ENCODE results near the gene APEX1.

APEX1 gene

DNA sequence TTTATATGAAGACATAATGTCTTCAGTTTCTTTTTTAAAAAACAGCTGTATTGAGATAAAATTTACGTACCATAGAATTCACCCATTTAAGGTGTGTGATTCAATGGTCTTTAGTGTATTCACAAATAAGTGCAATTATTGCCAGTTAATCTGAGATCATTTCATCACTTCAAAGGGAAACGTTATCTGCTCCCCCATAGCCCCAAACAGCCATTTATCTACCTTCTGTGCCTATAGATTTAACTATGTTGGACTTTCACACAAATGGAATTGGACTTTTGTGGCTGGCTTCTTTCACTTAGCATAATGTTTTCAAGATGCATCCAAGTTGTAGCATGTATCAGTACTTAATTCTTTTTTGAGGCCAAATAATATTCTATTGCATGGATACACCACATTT lies 23.9 kb downstream of the APEX1 start:
- no peak for DNase-seq (ENCODE audit: low read depth)
- TF ChIP-seq, protein P1, sequence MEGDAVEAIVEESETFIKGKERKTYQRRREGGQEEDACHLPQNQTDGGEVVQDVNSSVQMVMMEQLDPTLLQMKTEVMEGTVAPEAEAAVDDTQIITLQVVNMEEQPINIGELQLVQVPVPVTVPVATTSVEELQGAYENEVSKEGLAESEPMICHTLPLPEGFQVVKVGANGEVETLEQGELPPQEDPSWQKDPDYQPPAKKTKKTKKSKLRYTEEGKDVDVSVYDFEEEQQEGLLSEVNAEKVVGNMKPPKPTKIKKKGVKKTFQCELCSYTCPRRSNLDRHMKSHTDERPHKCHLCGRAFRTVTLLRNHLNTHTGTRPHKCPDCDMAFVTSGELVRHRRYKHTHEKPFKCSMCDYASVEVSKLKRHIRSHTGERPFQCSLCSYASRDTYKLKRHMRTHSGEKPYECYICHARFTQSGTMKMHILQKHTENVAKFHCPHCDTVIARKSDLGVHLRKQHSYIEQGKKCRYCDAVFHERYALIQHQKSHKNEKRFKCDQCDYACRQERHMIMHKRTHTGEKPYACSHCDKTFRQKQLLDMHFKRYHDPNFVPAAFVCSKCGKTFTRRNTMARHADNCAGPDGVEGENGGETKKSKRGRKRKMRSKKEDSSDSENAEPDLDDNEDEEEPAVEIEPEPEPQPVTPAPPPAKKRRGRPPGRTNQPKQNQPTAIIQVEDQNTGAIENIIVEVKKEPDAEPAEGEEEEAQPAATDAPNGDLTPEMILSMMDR (conservative IDR thresholded peaks at IDR 0.05; ENCODE audit: low read depth, low read length): no peak
- no peak overlapping the region for H3K4me3 ChIP-seq (ENCODE audit: low read depth, low read length)

DNA sequence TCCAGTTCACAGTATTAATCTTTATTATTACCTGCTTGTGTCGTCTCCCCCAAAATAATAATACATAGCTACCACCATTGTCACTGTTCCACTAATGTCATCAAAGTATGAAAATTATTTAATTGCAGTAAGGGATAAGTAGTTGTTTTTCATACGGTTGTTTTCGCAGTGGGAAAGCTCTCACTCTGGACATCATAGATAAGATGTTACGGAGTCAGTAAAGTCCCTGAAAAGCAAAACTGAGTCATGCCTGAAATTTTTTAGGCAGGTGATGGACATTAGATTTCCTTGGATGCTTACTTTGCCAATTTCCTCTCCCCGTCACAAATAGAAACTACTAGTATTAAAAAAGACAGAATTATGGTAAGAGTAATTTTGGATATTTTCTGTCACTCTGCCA lies 27.4 kb downstream of the APEX1 start:
- no peak for DNase-seq (ENCODE audit: low read depth)
- TF ChIP-seq, protein P1 (conservative IDR thresholded peaks at IDR 0.05; ENCODE audit: low read depth, low read length): no peak
- no peak overlapping the region for H3K4me3 ChIP-seq (ENCODE audit: low read depth, low read length)

DNA sequence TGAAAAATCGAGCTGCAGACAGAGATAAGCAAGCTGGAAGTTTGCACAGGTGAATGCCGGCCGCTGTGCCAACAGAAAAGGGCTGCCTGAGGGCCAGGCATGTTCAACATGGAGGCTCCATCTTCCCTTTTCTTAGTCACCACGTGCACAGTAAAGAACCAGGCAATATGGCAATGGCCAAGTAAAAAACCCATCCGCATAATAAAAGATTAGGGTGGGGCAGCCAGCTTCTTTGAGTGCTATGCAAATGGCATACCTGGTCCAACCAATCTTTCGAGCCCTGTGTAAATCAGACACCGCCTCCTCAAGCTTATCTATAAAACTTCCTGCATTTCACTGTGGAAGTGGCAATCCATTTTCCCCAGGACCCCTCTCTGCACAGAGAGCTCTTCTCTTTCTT lies 30.9 kb downstream of the APEX1 start:
- TF ChIP-seq, protein P1 (conservative IDR thresholded peaks at IDR 0.05; ENCODE audit: low read depth, low read length): no peak
- no peak for DNase-seq (ENCODE audit: low read depth)
- no peak overlapping the region for H3K4me3 ChIP-seq (ENCODE audit: low read depth, low read length)

DNA sequence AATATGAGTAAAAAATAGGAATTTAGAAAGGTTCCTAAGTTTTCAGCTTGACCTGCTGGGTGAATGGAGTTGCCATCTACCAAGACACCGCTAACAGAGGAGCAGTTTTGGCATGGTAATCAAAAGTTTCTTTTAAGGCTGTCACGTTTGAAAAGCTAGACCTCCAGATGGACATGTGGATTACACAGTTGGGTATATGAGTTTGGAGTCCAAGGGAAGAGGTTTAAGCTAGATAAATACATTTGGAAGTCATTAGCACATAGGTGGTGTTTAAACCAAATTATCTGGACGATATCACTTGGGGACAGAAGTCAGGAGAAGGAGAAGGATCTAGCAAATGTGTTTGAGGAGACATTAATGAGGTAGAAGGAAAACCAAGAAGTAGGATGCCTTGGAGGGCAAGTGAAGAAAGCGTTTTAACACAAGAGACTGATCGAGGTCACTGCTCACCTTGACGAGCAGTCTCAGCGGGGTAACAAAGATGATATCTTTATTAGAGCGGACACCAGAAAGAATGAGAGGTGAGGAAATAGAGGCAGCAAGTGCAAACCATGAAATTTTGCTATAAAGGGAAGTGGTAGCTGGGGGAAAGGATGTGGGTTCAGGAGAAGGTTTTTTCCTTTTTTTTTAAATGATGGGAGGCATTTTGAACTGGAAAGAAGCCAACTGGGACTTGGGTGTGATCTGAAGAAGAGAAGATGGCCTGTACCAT lies 31.8 kb downstream of the APEX1 start:
- DNase-seq (ENCODE audit: low read depth): no peak
- H3K4me3 ChIP-seq (ENCODE audit: low read depth, low read length): no peak overlapping the region
- TF ChIP-seq, protein P1 (conservative IDR thresholded peaks at IDR 0.05; ENCODE audit: low read depth, low read length): no peak

DNA sequence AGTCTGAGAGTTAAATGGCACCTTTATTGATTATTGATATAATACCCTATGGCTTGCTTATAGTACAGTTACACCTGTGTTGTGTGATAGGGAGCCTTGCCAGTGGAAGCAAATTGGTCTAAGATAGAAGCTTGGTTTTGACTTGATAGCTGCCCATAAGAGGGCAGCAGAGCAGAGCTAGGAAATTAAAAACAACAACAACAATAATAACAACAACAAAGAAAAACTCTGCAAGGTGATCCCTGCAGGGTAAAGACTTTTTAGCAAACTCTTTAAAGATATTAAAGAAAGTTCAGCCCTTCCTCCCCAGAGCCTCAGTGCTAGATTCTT lies 32.3 kb downstream of the APEX1 start:
- H3K4me3 ChIP-seq (ENCODE audit: low read depth, low read length): no peak overlapping the region
- TF ChIP-seq, protein P1 (conservative IDR thresholded peaks at IDR 0.05; ENCODE audit: low read depth, low read length): no peak
- DNase-seq (ENCODE audit: low read depth): no peak

DNA sequence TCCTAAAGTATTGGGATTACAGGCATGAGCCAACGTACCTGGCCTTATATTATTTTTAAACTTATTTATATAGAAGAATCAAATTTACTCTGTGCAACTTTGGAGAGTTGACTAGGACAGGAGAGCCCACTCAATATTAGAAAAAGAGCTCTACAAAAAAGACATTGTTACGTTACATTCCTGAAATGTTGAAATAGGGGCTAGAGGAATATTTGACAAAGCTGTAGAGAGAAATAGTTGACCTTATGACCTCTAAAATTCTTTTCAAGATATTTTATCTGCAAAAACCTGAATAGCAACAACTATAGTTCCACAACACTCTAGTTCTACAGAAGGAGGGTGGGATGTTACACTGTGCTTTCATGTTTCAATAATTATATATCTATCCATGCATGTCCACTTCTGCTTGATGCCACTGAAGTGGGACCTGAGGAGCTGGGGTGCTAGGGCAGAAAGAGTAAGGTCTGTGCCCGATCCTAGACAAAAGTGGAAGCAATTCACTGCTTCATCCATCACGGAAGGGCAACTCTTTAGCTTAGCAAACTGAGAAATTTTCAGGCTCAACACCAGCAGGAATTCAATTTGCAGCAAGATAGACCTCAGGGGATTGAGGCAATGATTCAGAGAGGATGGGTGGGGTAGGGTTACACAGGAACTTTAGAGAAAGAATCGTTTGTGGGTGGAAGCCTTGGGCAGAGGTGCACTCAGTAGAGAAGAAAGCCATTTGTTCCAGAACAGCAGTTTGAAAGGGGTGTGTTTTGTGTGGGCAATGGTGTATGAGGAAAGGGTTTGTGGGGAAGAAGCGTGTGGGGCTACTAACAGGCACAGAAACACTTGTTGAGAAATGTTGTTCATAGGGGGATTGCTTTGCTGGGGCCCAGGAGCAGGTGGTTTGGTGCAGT lies 34.3 kb downstream of the APEX1 start:
- H3K4me3 ChIP-seq (ENCODE audit: low read depth, low read length): no peak overlapping the region
- peak; percentile 43 for DNase-seq (ENCODE audit: low read depth)
- TF ChIP-seq, protein P1 (conservative IDR thresholded peaks at IDR 0.05; ENCODE audit: low read depth, low read length): no peak
